Smooth muscle cell (in vitro differentiated cells): ENCODE measurements around the gene CHSY3. TPM values are rescaled to one million over a fixed set of nuclear protein-coding genes. Genes with fewer than 3 reads are reported as not detected.

Experiments used
- DNase-seq: peaks from one replicate; lab custom pipeline; 2025; ENCODE audit not compliant: unreplicated experiment; lab: John Stamatoyannopoulos, UW
- H2AFZ ChIP-seq: fragments of 200-600 bp; sonication (generic); 2 replicates; pipeline ENCODE4 v1.6.0; 2016; ENCODE audit warnings: antibody characterized with exemption, low read depth, mild to moderate bottlenecking
- H3F3A ChIP-seq: fragments of 200-600 bp; sonication (generic); 2 replicates; pipeline ENCODE4 v1.6.0; 2017; ENCODE audit warnings: antibody characterized with exemption, low read depth
- H3K27ac ChIP-seq: fragments of 200-600 bp; sonication (generic); 2 replicates; pipeline ENCODE4 v1.5.1; 2016; ENCODE audit warnings: low read depth, mild to moderate bottlenecking
- H3K27me3 ChIP-seq: fragments of 200-600 bp; sonication (generic); 2 replicates; pipeline ENCODE4 v1.6.1; 2016; ENCODE audit warnings: low read depth, mild to moderate bottlenecking
- H3K36me3 ChIP-seq: fragments of 200-600 bp; sonication (generic); 2 replicates; pipeline ENCODE4 v1.5.1; 2016; ENCODE audit warnings: low read depth
- H3K4me1 ChIP-seq: fragments of 200-600 bp; sonication (generic); 2 replicates; pipeline ENCODE4 v1.5.1; 2016; ENCODE audit warnings: low read depth
- H3K4me2 ChIP-seq: fragments of 200-600 bp; sonication (generic); 2 replicates; pipeline ENCODE4 v1.6.0; 2016; ENCODE audit warnings: mild to moderate bottlenecking
- H3K4me3 ChIP-seq: fragments of 200-600 bp; sonication (generic); 2 replicates; pipeline ENCODE4 v1.5.1; 2016; ENCODE audit warnings: mild to moderate bottlenecking
- H3K79me2 ChIP-seq: fragments of 200-600 bp; sonication (generic); 2 replicates; pipeline ENCODE4 v1.6.0; 2016; ENCODE audit warnings: low read depth, mild to moderate bottlenecking
- H3K9ac ChIP-seq: fragments of 200-600 bp; sonication (generic); 2 replicates; pipeline ENCODE4 v1.6.0; 2016; ENCODE audit warnings: low read depth
- H3K9me3 ChIP-seq: fragments of 200-600 bp; sonication (generic); replicated peaks from 2 replicates; pipeline ENCODE4 v1.5.1; 2016; ENCODE audit warnings: low read depth
- H4K20me1 ChIP-seq: fragments of 200-600 bp; sonication (generic); 2 replicates; pipeline ENCODE4 v1.6.0; 2016; ENCODE audit warnings: low read depth
- CTCF ChIP-seq: fragments of 200-600 bp; sonication (generic); IDR thresholded peaks from 2 replicates; pipeline ENCODE4 v1.5.1; 2017; ENCODE audit warnings: borderline replicate concordance, mild to moderate bottlenecking, antibody characterized with exemption; ENCODE audit not compliant: insufficient read depth, poor library complexity, severe bottlenecking
- WGBS: methylation state at CpG from one replicate; pipeline ENCODE4 v1.1.7; 2016; ENCODE audit warnings: low lambda C conversion rate; 5-methylcytosine and 5-hydroxymethylcytosine counted together
- polyA plus RNA-seq: library from polyadenylated mRNA; unstranded; fragments of >200 nt; fragmentation: Nextera tagmentation; extraction: Ambion mirVana; gene quantifications from 2 replicates; pipeline ENCODE4 v1.2.1, GENCODE V29; 2016
- total RNA-seq: library from RNA; depleted of rRNA; stranded (reverse); fragments of >200 nt; gene quantifications from 2 replicates; pipeline ENCODE4 v1.2.3, GENCODE V29; 2014

CHSY3 gene
- total and polyA plus RNA-seq, 2 experiments from 2014 or later: 12.7 to 15.6 TPM

- DNase-seq: no peak
- no peaks in the 10 kb centered on the region for H4K20me1 ChIP-seq
- H3K79me2 ChIP-seq: no peaks in the 10 kb centered on the region
- no peak overlapping the region for H3K4me3 ChIP-seq
- H3K27me3 ChIP-seq: no peaks in the 10 kb centered on the region
- WGBS: 39% methylated on average over 2 of the region's 2 CpGs
- no peaks in the 10 kb centered on the region for H3K36me3 ChIP-seq
- peak overlapping the region; percentile 47 for H3K4me2 ChIP-seq
- no peak for TF ChIP-seq CTCF
- peak overlapping the region; percentile 63 for H3K27ac ChIP-seq
- H3K9me3 ChIP-seq: peaks cover 2% of the 10 kb centered on the region
- H2AFZ ChIP-seq: no peak overlapping the region
- peaks cover 9% of the 10 kb centered on the region for H3F3A ChIP-seq
- no peak overlapping the region for H3K9ac ChIP-seq
- peaks cover 5% of the 10 kb centered on the region for H3K4me1 ChIP-seq
Measured at GRCh38 chr5:129973716-129974426, 69.6 kb downstream of the CHSY3 start.

DNA sequence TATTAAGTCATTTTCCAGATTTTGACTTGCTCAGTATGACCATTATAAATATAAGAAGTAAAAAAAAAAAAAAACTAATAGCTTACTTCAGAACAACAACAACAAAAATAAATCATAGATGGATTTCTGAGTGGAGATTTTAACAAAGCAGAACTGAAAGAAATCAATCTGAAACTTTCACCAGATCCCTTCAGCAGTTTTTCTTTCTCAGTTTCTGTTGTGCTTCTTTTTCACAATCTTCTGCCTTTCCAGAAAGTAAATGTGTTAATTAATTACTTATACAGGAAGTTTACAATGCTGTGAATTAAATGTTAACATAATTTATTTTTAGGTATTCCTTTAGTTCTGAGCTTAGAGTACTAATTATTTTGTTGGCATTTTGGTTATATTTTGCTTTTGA, 73.5 kb downstream of the CHSY3 start:
- Histone ChIP-seq H3K36me3 (no peaks in the 10 kb centered on the region), H3K9ac (no peak overlapping the region), H3K4me2 (no peak overlapping the region), H3K9me3 (peaks cover 2% of the 10 kb centered on the region), H3K79me2 (peaks cover 4% of the 10 kb centered on the region), H3K4me3 (no peak overlapping the region), H4K20me1 (no peaks in the 10 kb centered on the region), H3F3A (peaks cover 9% of the 10 kb centered on the region), H2AFZ (no peak overlapping the region), H3K4me1 (peaks cover 5% of the 10 kb centered on the region), H3K27ac (no peak overlapping the region), H3K27me3 (no peaks in the 10 kb centered on the region)
- DNase-seq: no peak
- no peak for TF ChIP-seq CTCF

- H4K20me1 ChIP-seq: no peaks in the 10 kb centered on the region
- no peaks in the 10 kb centered on the region for H3K36me3 ChIP-seq
- no peaks in the 10 kb centered on the region for H3K27me3 ChIP-seq
- no peak for DNase-seq
- no peak overlapping the region for H3K27ac ChIP-seq
- peaks cover under 1% of the 10 kb centered on the region for H3K4me1 ChIP-seq
- H3K9ac ChIP-seq: no peak overlapping the region
- TF ChIP-seq CTCF: no peak
- 93% methylated on average over 1 of the region's 1 CpG for WGBS
- H3K4me3 ChIP-seq: no peak overlapping the region
- H3K4me2 ChIP-seq: no peak overlapping the region
- H3K9me3 ChIP-seq: peaks cover 2% of the 10 kb centered on the region
- H2AFZ ChIP-seq: no peak overlapping the region
- peaks cover 6% of the 10 kb centered on the region for H3F3A ChIP-seq
- H3K79me2 ChIP-seq: peaks cover 4% of the 10 kb centered on the region
Measured at GRCh38 chr5:129978270-129978669, 74.0 kb downstream of the CHSY3 start.

DNA sequence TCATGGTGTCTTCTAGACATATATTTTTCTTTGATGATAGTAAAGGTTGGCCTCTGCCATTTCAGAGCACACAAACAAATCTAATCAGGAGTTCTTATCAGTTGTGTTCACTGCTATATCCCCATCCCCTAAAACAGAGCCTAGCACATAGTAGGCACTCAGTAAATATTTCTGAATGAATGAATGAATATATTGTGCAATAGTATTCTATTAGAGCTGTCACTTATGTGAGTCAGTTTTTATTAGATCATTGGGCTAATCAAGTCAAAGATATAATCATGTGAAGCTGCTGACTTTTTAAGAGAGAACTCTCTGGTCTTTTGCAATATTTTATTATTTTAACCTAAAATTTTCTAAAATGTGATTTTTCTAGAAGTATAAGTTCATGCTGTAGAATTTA, 84.2 kb downstream of the CHSY3 start:
- Histone ChIP-seq H3K9me3 (peaks cover 7% of the 10 kb centered on the region), H3K27ac (no peak overlapping the region), H3K79me2 (peaks cover 5% of the 10 kb centered on the region), H3K4me3 (no peak overlapping the region), H3F3A (no peaks in the 10 kb centered on the region), H3K4me1 (peaks cover 4% of the 10 kb centered on the region), H4K20me1 (no peaks in the 10 kb centered on the region), H3K4me2 (no peak overlapping the region), H3K9ac (no peak overlapping the region), H3K27me3 (no peaks in the 10 kb centered on the region), H3K36me3 (no peaks in the 10 kb centered on the region), H2AFZ (no peak overlapping the region)
- TF ChIP-seq CTCF: no peak
- no peak for DNase-seq
